Neural cell (in vitro differentiated cells): ENCODE measurements around the gene OBSCN. TPM values are rescaled to one million over a fixed set of nuclear protein-coding genes. Genes with fewer than 3 reads are reported as not detected.

Experiments used
- H2AFZ ChIP-seq: fragments of 200-600, 300-800 bp; sonication (generic), shearing (Covaris generic); 2 replicates; pipeline ENCODE4 v1.6.0; 2014; ENCODE audit warnings: low read depth, mild to moderate bottlenecking, antibody characterized with exemption, low read length, moderate library complexity
- H3F3A ChIP-seq: fragments of 200-600 bp; shearing (Covaris generic); 2 replicates; pipeline ENCODE4 v1.6.1; 2016; ENCODE audit warnings: mild to moderate bottlenecking, moderate library complexity, mixed read lengths, antibody characterized with exemption, low read length; ENCODE audit not compliant: insufficient read depth, poor library complexity, severe bottlenecking
- H3K27ac ChIP-seq: fragments of 200-600, 300-800 bp; sonication (generic), shearing (Covaris generic); 2 replicates; pipeline ENCODE4 v1.5.1; 2014; ENCODE audit warnings: mild to moderate bottlenecking, low read length, moderate library complexity
- H3K27me3 ChIP-seq: fragments of 300-800, 200-600 bp; sonication (generic), shearing (Covaris generic); 2 replicates; pipeline ENCODE4 v1.6.0; 2014; ENCODE audit warnings: mild to moderate bottlenecking, low read depth, low read length, moderate library complexity; ENCODE audit not compliant: insufficient read depth
- H3K36me3 ChIP-seq: fragments of 300-800, 200-600 bp; sonication (generic), shearing (Covaris generic); 2 replicates; pipeline ENCODE4 v1.5.1; 2014; ENCODE audit warnings: mild to moderate bottlenecking, antibody characterized with exemption, low read length, moderate library complexity; ENCODE audit not compliant: insufficient read depth
- H3K4me2 ChIP-seq: fragments of 300-800, 200-600 bp; sonication (generic), shearing (Covaris generic); 2 replicates; pipeline ENCODE4 v1.6.0; 2014; ENCODE audit warnings: mild to moderate bottlenecking, low read length
- H3K4me3 ChIP-seq: fragments of 300-800, 200-600 bp; sonication (generic), shearing (Covaris generic); 2 replicates; pipeline ENCODE4 v1.5.1; 2014; ENCODE audit warnings: mild to moderate bottlenecking, low read length, moderate library complexity
- H3K79me2 ChIP-seq: fragments of 200-600 bp; shearing (Covaris generic); replicated peaks from 2 replicates; pipeline ENCODE4 v1.6.0; 2014; ENCODE audit warnings: mild to moderate bottlenecking, low read length, moderate library complexity; ENCODE audit not compliant: insufficient read depth
- H3K9ac ChIP-seq: fragments of 300-800, 200-600 bp; sonication (generic), shearing (Covaris generic); 2 replicates; pipeline ENCODE4 v1.6.1; 2016; ENCODE audit warnings: mild to moderate bottlenecking, low read length, mixed read lengths
- H3K9me2 ChIP-seq: fragments of 200-600 bp; shearing (Covaris generic); 2 replicates; pipeline ENCODE4 v1.6.1; 2016; ENCODE audit warnings: mild to moderate bottlenecking, low read length, mixed read lengths; ENCODE audit not compliant: insufficient read depth
- H3K9me3 ChIP-seq: fragments of 200-600, 300-800 bp; sonication (generic), shearing (Covaris generic); 2 replicates; pipeline ENCODE4 v1.6.1; 2016; ENCODE audit warnings: mild to moderate bottlenecking, mixed run types, low read length, moderate library complexity, mixed read lengths
- H4K20me1 ChIP-seq: fragments of 200-600 bp; shearing (Covaris generic); 2 replicates; pipeline ENCODE4 v1.6.1; 2016; ENCODE audit warnings: mild to moderate bottlenecking, mixed run types; ENCODE audit not compliant: insufficient read depth
- CTCF ChIP-seq: fragments of 450-650 bp; IDR thresholded peaks from 2 replicates; pipeline ENCODE4 v1.5.1; 2014; ENCODE audit warnings: antibody characterized with exemption, mild to moderate bottlenecking, moderate library complexity; ENCODE audit not compliant: poor library complexity, severe bottlenecking
- EP300 ChIP-seq: fragments of 450-650 bp; conservative IDR thresholded peaks from 2 replicates; pipeline ENCODE4 v1.6.1; 2014; ENCODE audit warnings: antibody characterized with exemption, mild to moderate bottlenecking, moderate library complexity; ENCODE audit not compliant: poor library complexity, severe bottlenecking
- EZH2 ChIP-seq: fragments of 200-600, 300-800 bp; shearing (Covaris generic), sonication (generic); IDR thresholded peaks from 2 replicates; pipeline ENCODE4 v1.6.1; 2014; ENCODE audit warnings: antibody characterized with exemption, low read length, borderline replicate concordance, mild to moderate bottlenecking; ENCODE audit not compliant: insufficient read depth, poor library complexity, severe bottlenecking
- MXI1 ChIP-seq: fragments of 450-650 bp; conservative IDR thresholded peaks from 2 replicates; pipeline ENCODE4 v1.6.1; 2014; ENCODE audit warnings: antibody characterized with exemption, mild to moderate bottlenecking; ENCODE audit not compliant: poor library complexity, severe bottlenecking
- POLR2AphosphoS5 ChIP-seq: IDR thresholded peaks from 2 replicates; pipeline ENCODE4 v1.6.1; 2012
- RAD21 ChIP-seq: fragments of 450-650 bp; conservative IDR thresholded peaks from 2 replicates; pipeline ENCODE4 v1.6.1; 2014; ENCODE audit warnings: antibody characterized with exemption, mild to moderate bottlenecking, moderate library complexity
- REST ChIP-seq: IDR thresholded peaks from 2 replicates; pipeline ENCODE4 v1.6.1; 2012; ENCODE audit warnings: borderline replicate concordance
- SMC3 ChIP-seq: fragments of 450-650 bp; conservative IDR thresholded peaks from 2 replicates; pipeline ENCODE4 v1.6.1; 2014; ENCODE audit warnings: antibody characterized with exemption, mild to moderate bottlenecking, moderate library complexity; ENCODE audit not compliant: poor library complexity
- TAF1 ChIP-seq: IDR thresholded peaks from 2 replicates; pipeline ENCODE4 v1.6.1; 2012; ENCODE audit warnings: low read depth
- polyA plus RNA-seq: library from polyadenylated mRNA; depleted of rRNA; stranded (reverse); fragments of >200 nt; gene quantifications from 2 replicates; pipeline ENCODE4 v1.2.3, GENCODE V29; 2014

OBSCN gene
- polyA plus RNA-seq, 1 donor from 2014 or later = 7.2 TPM

GRCh38 chr1:228414511-228415211 lies 206.8 kb downstream of the OBSCN start:
- H2AFZ ChIP-seq = no peak overlapping the region
- H4K20me1 ChIP-seq = no peaks in the 10 kb centered on the region
- peaks cover 11% of the 10 kb centered on the region for H3K27me3 ChIP-seq
- TF ChIP-seq CTCF (no peak), EZH2 (no peak), POLR2AphosphoS5 (no peak), SMC3 (no peak), REST (no peak), EP300 (no peak), MXI1 (no peak), RAD21 (no peak)
- H3K4me3 ChIP-seq = no peak overlapping the region
- no peaks in the 10 kb centered on the region for H3K79me2 ChIP-seq
- H3K27ac ChIP-seq = no peak overlapping the region
- H3K9me2 ChIP-seq = no peaks in the 10 kb centered on the region
- H3K9me3 ChIP-seq = no peaks in the 10 kb centered on the region
- H3K9ac ChIP-seq = no peak overlapping the region
- no peaks in the 10 kb centered on the region for H3F3A ChIP-seq
- no peaks in the 10 kb centered on the region for H3K36me3 ChIP-seq
- no peak overlapping the region for H3K4me2 ChIP-seq

GRCh38 chr1:228415221-228415620 lies 207.4 kb downstream of the OBSCN start:
- Histone ChIP-seq H3K9me2 (no peaks in the 10 kb centered on the region), H3F3A (no peaks in the 10 kb centered on the region), H3K4me2 (no peak overlapping the region), H3K27ac (no peak overlapping the region), H3K27me3 (peaks cover 11% of the 10 kb centered on the region), H2AFZ (no peak overlapping the region), H3K9me3 (no peaks in the 10 kb centered on the region), H4K20me1 (no peaks in the 10 kb centered on the region), H3K36me3 (no peaks in the 10 kb centered on the region), H3K9ac (no peak overlapping the region), H3K79me2 (no peaks in the 10 kb centered on the region), H3K4me3 (no peak overlapping the region)
- TF ChIP-seq REST = no peak
- no peak for TF ChIP-seq TAF1
- no peak for TF ChIP-seq SMC3
- TF ChIP-seq RAD21 = no peak
- no peak for TF ChIP-seq MXI1
- no peak for TF ChIP-seq EZH2
